Endometrial microvascular endothelial cells (primary cell): ENCODE measurements around the gene GSN. TPM values are rescaled to one million over a fixed set of nuclear protein-coding genes. Genes with fewer than 3 reads are reported as not detected.

Source experiments
- in situ Hi-C: cut with HindIII; loops from 2 replicates; pipeline ENCODE4 v1.10.0; 2017; ENCODE audit warnings: low sequenced_read_pairs, low pct_unique_long_range_greater_than_20kb; ENCODE audit errors: inconsistent ontology term
- total RNA-seq: library from RNA; depleted of rRNA; stranded (reverse); fragments of >200 nt; gene quantifications from one replicate; pipeline ENCODE4 v1.2.3, GENCODE V29; 2015; ENCODE audit errors: inconsistent ontology term

Gene GSN
- total RNA-seq, 1 donor from 2014 or later = 82.4 TPM

- in situ Hi-C loops = no loop called here
Measured at GRCh38 chr9:121269642-121270254, 1.8 kb downstream of the GSN start.

DNA sequence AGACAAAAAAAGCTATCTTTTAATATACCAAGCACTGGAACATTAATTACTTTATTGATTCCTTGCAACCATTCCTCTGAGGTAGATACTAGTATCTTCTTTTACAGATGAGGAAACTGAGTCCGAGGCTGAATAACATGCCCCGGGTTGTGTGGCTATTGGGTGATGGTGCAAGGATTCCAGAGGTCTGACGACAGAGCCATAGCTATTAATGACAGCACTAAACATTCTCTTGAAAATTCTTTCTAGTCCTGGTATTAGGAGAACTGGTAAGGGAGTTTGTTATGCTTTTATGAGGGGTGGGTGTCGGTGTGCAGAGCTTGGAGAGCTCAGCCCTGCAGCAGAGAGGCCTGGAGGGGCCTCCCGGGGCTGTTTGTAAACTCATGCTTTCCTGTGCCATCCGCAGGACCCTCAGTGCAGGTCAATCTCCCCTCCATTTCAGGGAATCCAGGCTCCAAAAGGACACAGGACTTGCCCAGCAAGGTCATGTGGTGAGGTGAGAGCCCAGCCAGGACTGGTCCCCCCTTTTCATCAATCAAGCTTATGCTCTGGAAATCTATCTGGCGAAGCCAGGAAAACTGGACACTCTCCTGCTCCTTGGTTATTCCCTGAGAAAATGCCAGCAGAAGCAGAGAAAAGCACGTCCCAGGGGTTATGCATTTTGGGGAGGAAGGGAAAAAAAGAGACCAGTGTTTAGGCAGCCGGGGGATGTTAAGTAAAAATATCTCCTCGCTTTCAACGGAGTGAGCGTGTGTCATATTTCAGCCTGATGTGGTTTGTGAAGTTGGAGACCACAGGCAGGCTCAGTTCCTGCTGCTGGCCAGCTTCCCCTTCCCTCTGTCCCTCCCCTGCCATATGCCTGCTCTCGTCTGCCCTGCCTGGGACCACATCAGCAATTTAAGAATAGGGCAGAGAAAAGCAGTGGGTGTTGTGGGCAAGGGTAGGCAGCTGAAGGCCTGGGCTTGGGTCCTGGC lies 3.7 kb downstream of the GSN start:
- in situ Hi-C loops = no loop called here

GRCh38 chr9:121272401-121272948 lies 4.5 kb downstream of the GSN start:
- in situ Hi-C loops = no loop called here

- in situ Hi-C loops = no loop called here
Measured at GRCh38 chr9:121273064-121273775, 5.3 kb downstream of the GSN start.

- in situ Hi-C loops = no loop called here
Measured at GRCh38 chr9:121274851-121275250, 6.9 kb downstream of the GSN start.

GRCh38 chr9:121275781-121276658 lies 8.1 kb downstream of the GSN start:
- in situ Hi-C loops = no loop called here

- in situ Hi-C loops = no loop called here
Measured at GRCh38 chr9:121277026-121277425, 9.1 kb downstream of the GSN start.

GRCh38 chr9:121277518-121278295 lies 9.7 kb downstream of the GSN start:
- in situ Hi-C loops = no loop called here

DNA sequence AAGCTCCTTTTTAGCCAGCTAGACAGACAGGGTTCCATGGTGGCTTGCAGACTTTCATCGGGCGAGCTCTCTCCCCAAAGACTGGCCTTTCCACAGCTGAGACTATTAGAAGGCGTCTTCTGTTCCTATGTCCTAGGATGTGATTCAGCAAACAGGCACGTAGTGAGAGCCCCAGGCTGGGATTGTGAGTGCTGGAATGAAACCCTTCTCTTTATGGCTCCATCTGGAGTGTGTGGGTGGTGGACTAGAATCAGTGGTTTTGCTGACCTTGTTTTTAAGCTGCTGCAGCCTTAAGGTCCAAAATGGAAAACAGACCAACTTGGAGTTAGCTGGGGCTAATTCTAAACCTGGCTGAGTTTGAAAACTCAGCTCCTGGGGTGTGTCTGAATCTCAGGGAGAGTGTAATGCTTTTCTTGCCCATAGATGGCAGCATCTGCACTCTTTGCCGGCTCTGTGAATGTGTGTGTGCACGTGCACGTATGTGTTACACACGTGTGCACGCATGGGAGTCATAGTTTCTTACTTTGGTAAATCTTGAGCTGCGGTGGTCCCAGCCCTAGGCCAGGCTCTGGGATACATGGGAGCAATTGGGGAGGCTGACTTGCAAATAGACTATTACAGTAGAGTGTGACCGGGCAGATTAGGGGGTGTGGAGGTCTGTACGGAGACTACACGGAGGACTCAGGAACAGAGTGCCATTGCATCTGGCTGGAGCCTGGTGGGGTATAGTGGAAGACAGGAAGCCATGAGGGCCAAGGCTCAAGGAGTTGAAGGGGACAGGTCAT lies 10.7 kb downstream of the GSN start:
- in situ Hi-C loops = no loop called here

DNA sequence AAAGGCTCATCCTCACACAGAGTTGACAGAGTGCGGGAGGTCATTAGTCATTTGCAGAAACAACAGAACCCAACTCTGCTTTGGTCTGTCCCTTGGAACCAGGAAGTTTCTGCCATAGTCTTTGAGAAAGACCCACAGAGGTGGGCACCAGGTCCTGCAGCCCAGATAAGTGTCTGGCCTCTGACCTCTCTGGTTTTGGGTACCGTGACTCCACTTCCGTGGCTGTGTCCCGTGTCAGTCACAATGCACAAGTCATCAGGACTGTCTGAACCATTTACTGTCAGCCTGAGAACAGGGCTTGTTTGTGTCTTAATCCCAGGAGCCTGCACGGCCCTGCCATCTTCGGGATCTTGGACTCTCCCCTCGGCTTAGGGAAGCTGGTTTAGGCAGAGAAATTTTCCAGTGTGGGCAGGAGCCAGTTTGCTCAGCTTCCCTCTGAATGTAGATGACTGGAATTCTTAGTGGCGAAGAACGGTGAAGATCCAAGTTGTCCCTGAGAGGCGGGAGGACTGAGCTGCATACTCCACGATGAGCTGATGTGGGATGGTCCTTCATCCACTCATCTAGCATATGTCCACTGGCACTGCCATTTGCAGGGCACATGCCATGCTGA lies 11.9 kb downstream of the GSN start:
- in situ Hi-C loops = loop anchor here (10.0 kb wide), 1 partner anchor 75 kb away; no protein-coding TSS in a partner anchor

DNA sequence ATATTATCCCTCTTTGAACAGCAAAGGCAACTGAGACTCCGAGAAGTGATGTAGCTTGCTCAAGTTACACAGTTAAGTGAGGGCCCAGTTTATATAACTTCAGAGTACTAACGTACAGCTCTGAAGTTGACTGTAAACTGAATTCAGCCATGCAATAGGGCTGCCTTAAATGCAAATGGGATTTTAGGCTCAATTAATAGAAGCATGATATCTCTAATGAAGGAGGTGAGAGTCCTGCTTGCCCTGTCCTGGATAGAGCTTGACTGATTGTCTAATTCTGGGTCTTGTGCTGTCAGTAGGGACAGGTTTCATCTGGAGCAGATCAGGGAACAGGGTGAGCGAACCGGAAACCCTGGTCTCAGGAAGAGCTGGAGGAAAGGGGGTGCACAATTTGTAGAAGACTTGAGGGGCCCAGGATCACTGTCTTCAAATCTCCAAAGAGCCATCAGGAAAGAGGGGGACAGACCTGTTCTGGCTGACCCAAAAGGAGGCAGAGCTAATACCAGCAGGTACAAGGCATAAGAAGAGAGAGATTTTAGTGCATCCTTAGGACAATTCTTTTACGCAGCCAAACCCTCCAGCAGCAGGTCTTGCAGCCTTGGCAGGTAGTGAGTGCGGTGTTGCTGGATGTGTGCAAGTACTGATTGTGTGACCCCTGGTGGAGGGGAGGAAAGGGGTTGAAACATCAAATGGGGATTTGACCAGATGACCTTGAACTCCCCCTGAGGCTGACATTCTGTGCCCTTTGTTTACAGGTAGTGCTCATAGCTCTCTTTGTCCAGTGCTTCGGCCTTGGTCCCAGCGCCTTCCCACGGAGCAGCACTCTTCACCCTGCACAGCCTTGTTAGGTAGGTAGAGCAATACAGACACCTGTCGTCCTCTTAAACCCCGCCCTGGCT lies 13.0 kb downstream of the GSN start:
- in situ Hi-C loops = loop anchor here (10.0 kb wide), 1 partner anchor 74 kb away; no protein-coding TSS in a partner anchor

DNA sequence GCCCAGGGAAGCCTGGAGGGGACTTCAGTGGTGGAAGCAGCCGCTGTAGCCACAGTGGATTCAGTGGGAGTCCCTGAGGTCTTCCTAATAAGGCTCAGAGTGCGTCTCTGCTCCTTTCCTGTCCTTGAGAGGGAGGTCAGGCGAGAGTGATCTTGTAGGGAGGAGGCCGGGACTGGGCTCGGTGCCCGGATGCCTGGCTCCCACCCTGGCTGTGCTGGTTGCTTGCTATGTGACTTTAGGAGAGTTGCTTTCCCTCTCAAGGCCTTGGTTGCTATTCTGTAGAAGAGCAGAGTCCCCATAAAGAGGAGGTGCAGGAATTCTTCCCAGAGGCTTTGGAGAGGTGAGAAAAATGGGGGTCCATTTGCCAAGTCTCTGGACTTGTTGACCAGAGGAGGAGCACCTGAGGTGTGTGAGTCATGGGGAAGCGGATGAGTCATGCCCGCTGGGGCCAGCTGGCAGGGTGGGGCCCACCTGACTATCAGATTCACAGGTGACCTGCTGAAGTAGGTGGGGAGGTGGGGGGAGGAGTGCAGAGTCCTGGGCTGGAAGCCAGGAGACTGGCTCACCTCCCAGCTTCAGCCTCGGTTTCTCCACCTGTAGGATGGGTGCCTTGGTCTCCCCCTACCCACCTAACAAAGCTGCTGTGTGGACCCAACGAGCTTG lies 13.8 kb downstream of the GSN start:
- in situ Hi-C loops = loop anchor here (10.0 kb wide), 1 partner anchor 73 kb away; no protein-coding TSS in a partner anchor

- in situ Hi-C loops = loop anchor here (10.0 kb wide), 1 partner anchor 72 kb away; no protein-coding TSS in a partner anchor
Measured at GRCh38 chr9:121282277-121283079, 14.5 kb downstream of the GSN start.

DNA sequence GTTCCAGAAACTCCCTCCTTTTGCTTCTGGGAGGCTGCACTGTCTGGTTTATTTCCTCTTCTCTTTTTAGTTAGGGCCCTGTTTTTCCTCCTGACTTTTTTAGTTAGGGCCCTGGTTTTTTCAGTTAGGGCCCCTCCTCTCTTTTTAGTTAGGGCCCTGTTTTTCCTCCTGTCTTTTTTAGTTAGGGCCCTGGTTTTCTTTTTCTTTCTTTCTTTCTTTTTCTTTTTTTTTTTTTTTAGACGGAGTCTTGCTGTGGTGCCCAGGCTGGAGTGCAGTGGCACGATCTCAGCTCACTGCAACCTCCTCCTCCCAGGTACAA lies 15.1 kb downstream of the GSN start:
- in situ Hi-C loops = loop anchor here (10.0 kb wide), 1 partner anchor 72 kb away; no protein-coding TSS in a partner anchor
